CD4-positive, alpha-beta T cell treated with Interleukin-10 for 1 hour (primary cell): ENCODE data around the gene NFILZ.

ENCODE experiments used
- DNase-seq: peaks from one replicate; pipeline ENCODE4 v3.0.0-alpha.2; 2020

NFILZ gene

GRCh38 chr19:8643860-8644653 is 13.6 kb downstream of the NFILZ start:
- no peak for DNase-seq

GRCh38 chr19:8648240-8648639 is 17.8 kb downstream of the NFILZ start:
- DNase-seq: no peak

DNA sequence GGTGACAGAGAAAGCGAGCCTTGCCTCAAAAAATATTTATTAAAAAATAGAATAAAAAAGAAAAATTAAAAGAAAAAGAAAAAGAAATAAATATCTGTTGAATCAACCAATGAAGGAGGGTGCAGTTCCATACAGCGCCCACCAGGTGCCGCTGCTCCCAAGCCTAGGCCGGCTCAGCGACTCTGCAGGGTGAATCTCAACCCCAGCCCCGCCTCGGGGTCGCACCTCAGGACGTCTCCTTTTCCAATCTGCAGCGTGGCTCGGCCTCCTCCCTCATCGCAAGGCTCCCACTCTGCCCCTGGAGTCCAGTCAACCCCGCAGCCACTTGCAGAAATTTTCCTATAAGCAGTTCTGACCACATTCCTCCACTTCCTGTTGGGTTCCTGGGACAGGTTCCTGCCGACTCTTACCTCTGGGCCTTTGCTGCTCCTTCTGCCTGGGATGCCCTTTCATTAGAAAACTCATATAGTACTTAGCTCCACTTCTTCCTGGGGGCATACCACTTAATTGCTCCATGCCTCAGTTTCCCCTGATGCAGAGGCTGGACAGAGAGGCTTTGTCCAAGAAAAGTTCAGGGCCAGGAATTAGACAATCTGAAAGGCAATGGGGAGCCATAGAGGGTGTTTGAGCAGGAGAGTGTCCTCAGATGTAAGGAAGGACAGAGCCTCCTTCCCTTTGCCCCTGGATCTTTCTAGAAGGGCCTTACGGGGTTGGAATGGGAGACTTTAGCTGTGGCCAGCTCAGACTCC is 24.3 kb downstream of the NFILZ start:
- peak; percentile 68 for DNase-seq

DNA sequence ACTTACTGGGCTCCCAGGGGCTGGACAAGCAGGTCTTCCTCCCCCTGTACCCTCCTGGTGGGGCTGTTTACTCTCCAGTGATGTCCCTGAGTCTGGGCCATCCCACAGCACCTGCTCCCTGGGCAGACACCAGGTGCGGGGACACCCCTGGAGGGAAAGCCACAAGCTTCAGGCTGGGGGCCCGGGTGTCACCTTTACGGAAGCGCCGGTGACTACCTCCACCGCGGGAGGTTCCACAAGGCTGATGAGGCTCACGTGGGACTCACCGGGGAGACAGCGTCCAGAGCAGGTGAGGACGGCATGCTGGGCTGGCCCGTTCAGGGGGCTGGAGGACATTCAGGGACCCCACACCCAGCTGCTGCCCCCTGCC is 24.9 kb downstream of the NFILZ start:
- DNase-seq: peak; percentile 39

DNA sequence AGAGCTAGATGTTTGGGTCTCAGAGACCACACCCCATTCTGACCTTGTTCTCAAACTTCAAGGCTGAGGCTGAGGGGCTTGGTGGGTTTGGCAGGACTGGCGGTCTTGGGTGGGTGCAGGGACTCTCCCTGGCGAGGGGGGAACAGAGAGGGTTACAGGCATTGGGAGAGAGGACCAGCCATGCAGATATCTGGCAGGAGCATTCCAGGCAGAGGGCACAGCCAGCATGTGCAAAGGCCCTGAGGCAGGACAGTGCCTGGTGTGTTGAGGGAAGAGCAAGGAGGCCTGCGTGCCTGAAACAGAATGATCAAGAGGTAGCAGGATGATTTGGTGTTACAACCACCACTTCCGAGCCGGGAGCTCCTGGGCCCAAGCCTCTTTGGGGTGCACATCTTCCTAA is 27.4 kb downstream of the NFILZ start:
- DNase-seq: no peak

DNA sequence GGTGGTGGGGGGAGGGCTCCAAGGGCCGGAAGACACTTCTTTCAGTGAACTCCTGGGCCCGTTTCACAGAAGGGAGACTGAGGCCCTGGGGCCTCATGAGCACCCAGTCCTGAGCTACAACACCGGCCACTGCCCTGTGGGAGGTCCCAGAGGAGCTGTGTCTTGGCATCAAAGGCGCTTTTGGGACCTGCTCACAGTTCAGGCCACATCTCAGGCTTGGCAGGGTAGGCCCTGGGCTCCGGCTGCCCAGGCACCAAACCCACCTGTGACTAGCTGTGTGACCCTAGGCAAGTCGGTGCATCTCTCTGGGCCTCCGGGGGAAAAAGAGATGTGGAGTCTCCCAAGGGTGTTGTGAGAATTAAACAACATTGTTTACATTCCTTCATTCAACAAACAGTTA is 29.5 kb downstream of the NFILZ start:
- no peak for DNase-seq

GRCh38 chr19:8662263-8662662 is 31.8 kb downstream of the NFILZ start:
- no peak for DNase-seq

- peak; percentile 45 for DNase-seq
Observed at GRCh38 chr19:8663920-8664670, 33.7 kb downstream of the NFILZ start.

GRCh38 chr19:8664671-8665057 is 34.2 kb downstream of the NFILZ start:
- DNase-seq: no peak

DNA sequence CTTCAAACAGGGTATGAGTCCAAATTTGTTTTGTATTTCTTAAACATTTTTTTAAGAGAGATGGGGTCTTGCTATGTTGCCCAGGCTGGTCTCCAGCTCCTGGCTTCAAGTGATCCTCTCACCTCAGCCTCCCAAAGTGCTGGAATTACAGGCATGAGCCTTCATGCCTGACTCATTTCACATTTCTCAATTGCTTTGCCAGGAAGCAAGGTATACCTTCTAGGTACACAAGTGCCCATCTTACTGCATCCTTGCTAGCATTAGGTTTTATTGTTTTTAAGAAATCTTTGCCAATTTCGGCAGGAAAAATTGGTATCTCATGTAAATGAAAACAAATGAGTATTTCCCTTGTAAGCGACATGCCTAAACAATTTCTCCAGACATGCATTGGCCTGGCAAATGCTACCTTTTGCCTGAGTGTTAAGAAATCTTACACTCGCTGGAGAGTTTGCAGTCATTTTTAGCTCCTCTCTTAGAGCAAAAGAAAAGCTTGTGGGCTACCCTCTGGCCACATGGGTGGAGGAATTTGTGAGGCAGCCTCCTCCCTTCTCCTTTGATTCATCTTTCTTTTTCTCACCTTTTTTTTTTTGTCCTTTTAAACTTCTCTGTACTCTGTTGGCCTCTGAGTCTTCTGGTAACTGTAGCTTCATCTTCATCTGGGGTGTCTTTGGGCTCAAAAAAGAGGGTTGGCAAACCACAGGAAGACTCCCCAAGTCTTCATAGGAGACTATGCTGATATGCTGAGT is 35.2 kb downstream of the NFILZ start:
- no peak for DNase-seq

DNA sequence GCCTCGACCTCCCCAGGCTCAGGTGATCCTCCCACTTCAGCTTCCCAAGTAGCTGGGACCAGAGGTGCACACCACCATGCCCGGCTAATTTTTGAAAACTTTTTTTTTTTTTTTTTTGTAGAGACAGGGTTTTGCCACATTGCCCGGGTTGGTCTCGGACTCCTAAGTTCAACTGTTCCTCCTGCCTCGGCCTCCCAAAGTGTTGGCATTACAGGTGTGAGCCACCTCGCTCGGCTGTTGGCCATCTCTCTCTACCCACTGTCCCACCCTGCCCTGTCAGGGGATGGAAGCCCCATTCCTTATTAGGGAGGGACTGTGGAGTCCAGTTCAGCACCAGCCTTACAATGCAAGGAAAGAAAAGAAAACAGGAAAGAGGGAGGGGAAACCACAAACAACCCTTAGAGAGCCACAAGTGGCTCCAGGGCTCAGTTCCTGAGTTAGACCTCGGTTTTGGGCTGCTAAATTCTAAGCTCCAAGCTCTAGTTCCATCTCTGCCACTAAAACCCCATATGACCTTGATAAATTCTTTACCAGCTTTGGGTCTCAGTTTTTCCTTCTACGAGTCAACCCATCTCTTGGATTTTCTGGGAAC is 36.5 kb downstream of the NFILZ start:
- no peak for DNase-seq

GRCh38 chr19:8673276-8673891 is 43.0 kb downstream of the NFILZ start:
- DNase-seq: no peak

DNA sequence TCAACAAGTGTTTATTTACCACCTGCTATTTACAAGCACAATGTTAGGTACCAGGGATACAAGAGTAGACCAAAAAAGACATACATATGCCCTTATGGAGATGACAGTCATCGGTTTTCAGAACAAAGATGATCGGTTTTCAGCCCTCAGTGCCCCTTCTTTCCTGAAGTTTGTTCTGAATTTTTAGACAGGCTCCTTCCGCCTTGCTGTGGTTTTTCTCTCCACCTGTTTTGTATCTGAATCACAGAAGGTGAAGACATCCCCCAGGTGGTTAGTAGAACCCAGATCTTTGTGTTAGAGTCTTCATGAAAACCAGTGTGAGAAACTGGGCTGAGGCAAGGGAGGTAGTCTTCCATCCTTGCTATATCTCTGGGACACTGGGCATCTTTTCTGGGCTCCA is 44.6 kb downstream of the NFILZ start:
- no peak for DNase-seq

GRCh38 chr19:8678244-8678807 is 47.9 kb downstream of the NFILZ start:
- DNase-seq: no peak
